ENCODE results near the gene SMIM8. TPM values are rescaled to one million over a fixed set of nuclear protein-coding genes. Genes with fewer than 3 reads are reported as not detected.
"Not testable (repeated sequence)": the region's sequence is repeated elsewhere in the genome, so short reads cannot be mapped to it uniquely, and the experiment has no call there.

Gene SMIM8
- total RNA-seq, 1 donor from 2014 or later, result 13.5 TPM

DNA sequence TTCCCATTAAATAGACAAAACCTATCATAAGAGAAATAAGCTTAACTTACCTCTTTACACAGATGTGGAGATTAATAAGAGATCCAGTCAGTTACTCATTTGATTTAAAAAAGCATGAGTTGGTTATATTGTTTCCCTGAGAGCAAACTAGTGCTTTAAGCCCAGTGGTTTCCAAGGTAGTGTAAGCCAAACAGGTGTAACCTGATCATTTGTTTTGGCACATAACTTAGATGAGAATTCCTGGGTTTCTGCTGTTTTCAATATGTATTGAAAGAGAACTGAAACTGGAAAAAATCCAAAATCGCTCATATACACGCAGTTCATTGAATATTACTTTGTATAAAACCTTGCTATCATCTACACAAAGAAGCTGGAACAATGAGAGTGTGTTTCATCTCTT is 30.5 kb upstream of the SMIM8 start:
- TF ChIP-seq, protein P1, sequence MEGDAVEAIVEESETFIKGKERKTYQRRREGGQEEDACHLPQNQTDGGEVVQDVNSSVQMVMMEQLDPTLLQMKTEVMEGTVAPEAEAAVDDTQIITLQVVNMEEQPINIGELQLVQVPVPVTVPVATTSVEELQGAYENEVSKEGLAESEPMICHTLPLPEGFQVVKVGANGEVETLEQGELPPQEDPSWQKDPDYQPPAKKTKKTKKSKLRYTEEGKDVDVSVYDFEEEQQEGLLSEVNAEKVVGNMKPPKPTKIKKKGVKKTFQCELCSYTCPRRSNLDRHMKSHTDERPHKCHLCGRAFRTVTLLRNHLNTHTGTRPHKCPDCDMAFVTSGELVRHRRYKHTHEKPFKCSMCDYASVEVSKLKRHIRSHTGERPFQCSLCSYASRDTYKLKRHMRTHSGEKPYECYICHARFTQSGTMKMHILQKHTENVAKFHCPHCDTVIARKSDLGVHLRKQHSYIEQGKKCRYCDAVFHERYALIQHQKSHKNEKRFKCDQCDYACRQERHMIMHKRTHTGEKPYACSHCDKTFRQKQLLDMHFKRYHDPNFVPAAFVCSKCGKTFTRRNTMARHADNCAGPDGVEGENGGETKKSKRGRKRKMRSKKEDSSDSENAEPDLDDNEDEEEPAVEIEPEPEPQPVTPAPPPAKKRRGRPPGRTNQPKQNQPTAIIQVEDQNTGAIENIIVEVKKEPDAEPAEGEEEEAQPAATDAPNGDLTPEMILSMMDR (conservative IDR thresholded peaks at IDR 0.05), result no peak
- Mint-ChIP-seq H3K9me3 (no peaks in the 10 kb centered on the region), H3K4me1 (no peaks in the 10 kb centered on the region), H3K36me3 (ENCODE audit: low read depth) (no peaks in the 10 kb centered on the region), H3K27ac (ENCODE audit: unreplicated experiment) (no peak overlapping the region), H3K4me3 (no peak overlapping the region), H3K27me3 (ENCODE audit: low read depth) (no peaks in the 10 kb centered on the region)
- no peak for DNase-seq (ENCODE audit: low read depth, low spot score)

GRCh38 chr6:87293526-87293925 is 28.9 kb upstream of the SMIM8 start:
- H3K4me3 Mint-ChIP-seq, result no peak overlapping the region
- no peaks in the 10 kb centered on the region for H3K36me3 Mint-ChIP-seq (ENCODE audit: low read depth)
- no peak overlapping the region for H3K27ac Mint-ChIP-seq (ENCODE audit: unreplicated experiment)
- H3K9me3 Mint-ChIP-seq, result no peaks in the 10 kb centered on the region
- DNase-seq (ENCODE audit: low read depth, low spot score), result no peak
- TF ChIP-seq, protein P1 (conservative IDR thresholded peaks at IDR 0.05), result no peak
- no peaks in the 10 kb centered on the region for H3K27me3 Mint-ChIP-seq (ENCODE audit: low read depth)
- no peaks in the 10 kb centered on the region for H3K4me1 Mint-ChIP-seq

GRCh38 chr6:87297119-87297518 is 25.3 kb upstream of the SMIM8 start:
- H3K27me3 Mint-ChIP-seq (ENCODE audit: low read depth), result peaks cover 3% of the 10 kb centered on the region
- H3K9me3 Mint-ChIP-seq, result peaks cover 2% of the 10 kb centered on the region
- H3K36me3 Mint-ChIP-seq (ENCODE audit: low read depth), result peaks cover 3% of the 10 kb centered on the region
- DNase-seq (ENCODE audit: low read depth, low spot score), result no peak
- H3K27ac Mint-ChIP-seq (ENCODE audit: unreplicated experiment), result no peak overlapping the region
- H3K4me1 Mint-ChIP-seq, result no peaks in the 10 kb centered on the region
- TF ChIP-seq, protein P1 (conservative IDR thresholded peaks at IDR 0.05), result no peak
- H3K4me3 Mint-ChIP-seq, result no peak overlapping the region

GRCh38 chr6:87301277-87301676 is 21.1 kb upstream of the SMIM8 start:
- H3K27ac Mint-ChIP-seq (ENCODE audit: unreplicated experiment); H3K4me1 Mint-ChIP-seq; DNase-seq (ENCODE audit: low read depth, low spot score); H3K27me3 Mint-ChIP-seq (ENCODE audit: low read depth); H3K4me3 Mint-ChIP-seq; H3K9me3 Mint-ChIP-seq: not testable (repeated sequence)
- H3K36me3 Mint-ChIP-seq (ENCODE audit: low read depth), result peaks cover 11% of the 10 kb centered on the region

- peak overlapping the region; percentile 29 for H3K27ac Mint-ChIP-seq (ENCODE audit: unreplicated experiment)
- DNase-seq (ENCODE audit: low read depth, low spot score), result no peak
- no peaks in the 10 kb centered on the region for H3K9me3 Mint-ChIP-seq
- H3K4me3 Mint-ChIP-seq, result no peak overlapping the region
- H3K27me3 Mint-ChIP-seq (ENCODE audit: low read depth), result peaks cover 13% of the 10 kb centered on the region
- peaks cover 2% of the 10 kb centered on the region for H3K36me3 Mint-ChIP-seq (ENCODE audit: low read depth)
- TF ChIP-seq, protein P1 (conservative IDR thresholded peaks at IDR 0.05), result no peak
- H3K4me1 Mint-ChIP-seq, result no peaks in the 10 kb centered on the region
Observed at GRCh38 chr6:87308970-87309369, 13.4 kb upstream of the SMIM8 start.

- DNase-seq (ENCODE audit: low read depth, low spot score), result no peak
- Mint-ChIP-seq H3K4me3 (no peak overlapping the region), H3K27me3 (ENCODE audit: low read depth) (peaks cover 16% of the 10 kb centered on the region), H3K27ac (ENCODE audit: unreplicated experiment) (no peak overlapping the region), H3K36me3 (ENCODE audit: low read depth) (no peaks in the 10 kb centered on the region), H3K9me3 (no peaks in the 10 kb centered on the region), H3K4me1 (no peaks in the 10 kb centered on the region)
- TF ChIP-seq, protein P1 (conservative IDR thresholded peaks at IDR 0.05), result no peak
Observed at GRCh38 chr6:87312860-87313259, 9.5 kb upstream of the SMIM8 start.

All from neural crest cell (in vitro differentiated cells).